NCI-H1417 (cell line): ENCODE data around the gene ALPG.
"Not testable (repeated sequence)": the region's sequence is repeated elsewhere in the genome, so short reads cannot be mapped to it uniquely, and the experiment has no call there.

Experiments used
- DNase-seq, 3 experiments: peaks; one replicate each; lab custom pipeline; 2025; lab: John Stamatoyannopoulos, UW

Gene ALPG

GRCh38 chr2:232406556-232407310 lies at the start of gene ALPG:
ALPG (plus strand) TSS chr2:232406844; CDS start chr2:232406895, 51 bp downstream.
- DNase-seq, result peak in 1 of 3 experiments; percentile 2

GRCh38 chr2:232361646-232362045 lies 45.0 kb upstream of the ALPG start:
- no peak for DNase-seq

DNA sequence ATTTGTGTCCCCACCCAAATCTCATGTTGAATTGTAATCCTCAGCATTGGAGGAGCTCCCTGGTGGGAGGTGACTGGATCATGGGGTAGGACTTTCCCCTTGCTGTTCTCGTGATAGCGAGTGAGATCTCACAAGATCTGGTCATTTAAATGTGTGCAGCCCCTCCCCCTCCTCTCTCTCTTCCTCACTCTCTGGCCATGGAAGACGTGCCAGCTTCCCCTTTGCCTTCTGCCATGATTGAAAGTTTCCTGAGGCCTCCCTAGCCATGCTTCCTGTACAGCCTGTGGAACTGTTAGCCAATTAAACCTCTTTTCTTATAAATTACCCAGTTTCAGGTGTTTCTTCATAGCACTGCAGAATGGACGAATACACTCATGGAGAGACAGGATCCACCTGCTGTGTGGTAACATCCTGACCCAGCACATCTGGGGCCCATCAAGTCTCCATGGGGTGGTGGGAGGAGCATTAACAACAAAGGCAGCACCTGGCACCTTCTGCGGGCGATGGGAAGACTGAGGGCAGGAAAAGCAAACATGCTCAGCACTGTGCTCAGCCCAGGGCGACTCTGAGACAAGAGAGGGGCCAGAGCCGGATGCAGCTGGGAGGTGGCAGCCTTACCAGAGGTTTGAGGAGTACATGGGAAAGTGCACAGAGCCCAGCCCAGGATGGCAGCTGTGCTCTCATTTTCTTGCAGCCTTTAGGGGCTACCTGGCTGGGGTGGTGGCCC lies 44.3 kb upstream of the ALPG start:
- peak in 1 of 3 experiments; percentile 42 for DNase-seq

- not testable (repeated sequence) for DNase-seq
Measured at GRCh38 chr2:232363064-232363783, 43.4 kb upstream of the ALPG start.

DNA sequence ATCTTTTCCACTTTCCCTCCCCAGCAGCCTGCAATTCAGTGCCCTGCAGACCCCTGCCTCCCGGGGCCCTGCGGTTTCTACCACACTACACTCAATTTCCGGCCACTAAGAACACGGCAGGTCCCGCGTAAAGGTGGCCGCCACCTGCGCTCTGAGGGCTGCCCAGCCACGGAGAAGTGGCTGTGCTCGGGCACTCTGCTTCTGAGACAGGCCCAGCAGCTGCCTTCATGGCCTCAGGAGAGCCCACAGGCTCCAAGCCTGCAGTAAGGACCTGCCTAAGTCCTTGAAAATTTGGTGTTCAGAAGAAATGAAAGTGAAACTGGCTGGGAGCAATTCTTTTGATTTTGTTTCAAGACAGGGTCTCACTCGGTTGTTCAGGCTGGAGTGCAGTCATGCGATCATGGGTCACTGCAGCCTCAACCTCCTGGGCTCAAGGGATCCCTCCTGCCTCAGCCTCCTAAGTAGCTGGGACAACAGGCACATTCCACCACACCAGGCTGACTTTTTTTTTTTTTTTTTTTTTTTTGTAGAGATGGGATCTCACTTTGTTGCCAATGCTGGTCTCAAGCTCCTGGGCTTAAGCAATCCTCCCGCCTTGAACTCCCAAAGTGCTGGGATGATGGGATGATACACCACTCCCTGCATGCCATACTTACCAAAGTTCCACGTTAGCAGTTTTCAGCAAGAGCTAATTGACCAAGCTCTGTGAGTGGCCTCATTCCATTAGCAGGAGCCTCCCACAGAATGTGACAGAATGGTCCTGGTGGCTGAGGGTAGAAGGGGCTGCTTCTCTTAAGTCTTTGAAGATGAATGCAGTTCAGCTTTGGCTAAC lies 42.6 kb upstream of the ALPG start:
- DNase-seq, result no peak

DNA sequence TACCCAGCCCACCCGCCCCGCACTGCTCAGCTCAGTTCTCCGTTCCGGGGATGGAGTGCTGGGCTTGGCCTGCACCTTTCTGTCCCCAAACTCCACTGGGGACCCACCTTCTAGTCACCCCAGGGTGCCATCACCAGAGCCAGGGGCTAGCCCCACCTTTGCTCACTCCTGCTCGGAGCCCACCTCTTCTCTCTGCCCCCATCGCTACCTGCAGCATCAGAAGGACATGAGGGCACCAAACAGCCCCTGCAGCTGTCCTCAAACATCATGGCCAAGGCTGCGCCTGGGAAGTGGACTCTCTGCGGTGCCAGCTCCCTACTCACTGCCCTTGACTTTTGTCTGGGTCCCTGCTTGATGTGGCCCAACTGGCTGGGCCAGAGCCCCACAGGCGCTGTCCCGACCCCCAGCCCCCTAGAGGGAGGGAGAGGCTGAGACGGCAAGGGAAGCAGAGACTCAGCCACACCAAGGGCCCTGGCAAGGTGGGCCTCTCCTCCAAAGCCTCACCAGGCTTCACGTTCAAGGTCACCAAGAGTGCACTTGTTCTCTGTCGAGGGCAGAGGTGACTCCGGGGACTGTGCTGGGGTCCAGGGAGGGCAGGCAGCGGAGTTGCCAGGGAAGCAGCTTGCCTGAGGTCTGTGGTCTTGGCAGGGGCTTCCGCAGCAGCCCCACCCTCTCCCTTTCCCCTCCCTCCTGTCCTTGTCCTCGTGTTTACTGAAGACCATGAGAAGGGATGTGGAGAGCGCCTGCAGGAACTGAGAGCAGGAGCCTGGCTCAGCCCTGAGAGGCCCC lies 41.6 kb upstream of the ALPG start:
- not testable (repeated sequence) for DNase-seq

DNA sequence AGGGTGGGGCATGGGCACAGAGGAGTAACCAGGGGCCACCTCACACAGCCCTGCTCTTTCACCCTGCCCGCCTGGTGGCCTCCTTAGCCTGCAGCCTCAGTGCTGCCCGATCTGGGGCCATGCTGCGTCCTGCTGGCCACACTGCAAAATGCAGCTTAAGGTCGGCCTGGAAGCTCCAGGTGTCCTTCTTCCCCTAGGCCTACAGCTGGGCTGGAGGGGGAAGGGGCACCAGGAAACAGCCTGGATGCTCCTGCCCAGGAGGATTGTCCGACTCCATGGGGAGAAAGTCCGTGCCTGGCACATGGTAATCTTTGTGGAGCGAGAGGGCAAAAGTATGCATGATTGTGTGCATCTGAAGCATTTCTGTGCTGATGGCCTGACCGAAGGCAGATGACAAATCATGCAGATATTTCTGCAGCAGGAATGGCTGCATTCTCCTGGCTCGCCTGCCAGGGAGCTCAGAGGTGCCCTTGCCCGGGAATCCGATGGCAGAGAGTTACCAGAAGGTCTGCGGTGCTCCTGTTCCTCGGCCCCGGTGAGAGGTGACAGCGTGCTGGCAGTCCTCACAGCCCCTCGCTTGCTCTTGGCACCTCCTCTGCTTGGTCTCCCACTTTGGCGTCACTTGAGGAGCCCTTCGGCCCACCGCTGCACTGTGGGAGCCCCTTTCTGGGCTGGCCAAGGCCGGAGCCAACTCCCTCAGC lies 40.9 kb upstream of the ALPG start:
- peak in 1 of 3 experiments; percentile 21 for DNase-seq

GRCh38 chr2:232366461-232366860 lies 40.2 kb upstream of the ALPG start:
- not testable (repeated sequence) for DNase-seq

DNA sequence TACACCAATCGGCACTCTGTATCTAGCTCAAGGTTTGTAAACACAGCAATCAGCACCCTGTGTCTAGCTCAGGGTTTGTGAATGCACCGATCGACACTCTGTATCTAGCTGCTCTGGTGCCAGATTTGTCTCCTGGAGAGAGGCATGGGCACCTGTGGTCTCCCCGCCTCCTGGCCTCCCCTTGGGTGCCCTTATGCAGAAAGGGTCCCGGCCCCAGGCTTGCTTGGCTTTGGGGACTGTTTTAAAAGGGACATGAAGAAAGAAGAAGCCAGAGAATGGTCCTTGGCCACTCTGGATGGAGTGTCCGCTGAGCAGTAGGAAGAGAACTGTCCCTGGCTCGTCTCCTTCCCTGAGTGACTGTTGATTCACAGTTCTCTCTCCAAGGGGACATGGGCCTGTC lies 39.6 kb upstream of the ALPG start:
- DNase-seq, result no peak

DNA sequence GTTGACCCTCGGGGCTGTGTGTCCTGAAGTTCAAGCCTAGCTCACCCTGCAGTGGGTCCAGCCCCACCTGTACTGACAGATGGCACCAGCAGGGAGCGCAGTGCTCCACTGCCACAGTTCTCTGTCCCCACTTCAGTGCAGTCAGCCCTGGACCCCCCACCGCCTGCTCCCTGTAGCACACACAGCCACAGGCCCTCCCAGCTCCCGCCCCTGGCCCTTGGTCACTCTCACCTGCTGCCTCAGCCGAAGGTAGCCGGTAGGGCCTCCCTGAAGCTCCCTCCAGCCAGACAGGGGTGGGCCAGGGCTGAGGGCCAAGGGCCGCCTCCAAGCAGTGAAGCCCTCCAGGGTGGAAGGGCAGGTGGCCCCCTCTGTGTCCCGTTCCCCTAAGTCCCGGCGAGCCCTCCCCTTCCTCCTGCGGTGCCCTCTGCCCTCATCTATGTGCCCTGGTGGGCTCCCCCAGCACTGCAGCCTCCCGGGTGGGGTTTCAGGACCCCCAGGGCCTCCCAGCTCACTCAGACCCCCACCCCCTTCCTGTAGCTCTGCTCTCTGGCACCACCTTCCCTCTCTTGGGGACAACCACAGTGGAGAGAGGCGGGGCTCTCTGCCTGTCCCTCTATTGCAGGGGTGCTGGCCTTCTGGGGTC lies 38.9 kb upstream of the ALPG start:
- DNase-seq, result peak in 1 of 3 experiments; percentile 10

- no peak for DNase-seq
Measured at GRCh38 chr2:232368311-232368731, 38.3 kb upstream of the ALPG start.

DNA sequence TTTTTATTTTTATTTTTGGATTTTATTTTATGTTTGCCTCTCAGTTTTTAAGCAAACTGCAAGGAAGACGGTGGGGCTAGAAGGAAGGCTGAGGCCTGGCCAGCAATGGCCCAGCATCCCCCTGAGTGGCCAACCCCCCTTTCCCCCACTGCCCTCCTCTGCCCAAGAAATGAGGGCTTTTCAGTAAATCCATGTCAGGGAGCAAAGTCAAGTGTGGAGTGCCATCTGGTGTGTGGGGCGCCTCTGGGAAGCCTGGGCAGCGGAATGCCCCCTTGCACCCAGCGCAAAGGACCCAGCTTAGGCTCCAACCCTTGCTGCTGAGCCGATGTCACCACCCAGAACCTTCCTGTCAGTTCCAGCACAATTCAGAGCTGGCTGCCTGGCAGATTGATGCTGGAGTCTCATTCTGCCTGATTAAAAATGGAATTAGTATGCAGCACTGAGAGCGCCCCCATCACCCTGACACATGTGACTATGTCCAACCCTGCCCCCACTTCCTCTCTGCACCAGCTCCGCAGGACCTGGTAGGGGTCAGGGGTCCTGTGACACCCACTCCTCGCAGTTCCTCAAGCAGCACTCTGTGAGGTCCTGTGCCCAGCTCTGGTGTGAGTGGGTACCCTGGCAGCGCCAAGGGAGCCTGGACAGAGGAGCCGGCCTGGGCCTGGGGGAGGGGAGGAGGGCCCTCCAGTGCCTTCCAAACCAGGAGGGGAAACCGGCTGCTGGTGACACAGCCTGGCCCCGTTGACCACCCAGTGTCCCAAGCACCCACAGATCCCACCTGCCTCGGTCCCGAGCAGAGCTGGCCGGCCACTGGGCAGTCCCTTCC lies 37.3 kb upstream of the ALPG start:
- no peak for DNase-seq

DNA sequence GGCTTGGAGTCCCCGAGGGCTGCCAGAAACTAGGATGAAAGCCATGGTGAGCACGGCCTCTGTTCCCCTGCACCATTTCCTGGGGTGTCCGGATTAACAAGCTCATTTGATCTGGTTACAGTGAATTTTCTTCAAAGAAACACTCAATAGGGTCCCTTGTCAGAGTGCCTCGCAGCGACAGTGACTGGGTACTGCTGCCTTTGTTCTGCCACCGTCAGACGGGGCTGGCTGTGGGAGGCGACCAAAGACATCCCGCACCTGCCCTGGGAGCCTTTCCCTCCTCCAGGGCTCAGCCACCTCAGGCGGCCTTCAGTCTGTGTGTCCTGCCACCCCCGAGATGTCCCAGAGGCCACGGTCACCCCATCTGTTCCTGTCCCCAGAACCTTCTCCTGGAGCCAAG lies 36.6 kb upstream of the ALPG start:
- not testable (repeated sequence) for DNase-seq

GRCh38 chr2:232372231-232373208 lies 34.1 kb upstream of the ALPG start:
- no peak for DNase-seq

DNA sequence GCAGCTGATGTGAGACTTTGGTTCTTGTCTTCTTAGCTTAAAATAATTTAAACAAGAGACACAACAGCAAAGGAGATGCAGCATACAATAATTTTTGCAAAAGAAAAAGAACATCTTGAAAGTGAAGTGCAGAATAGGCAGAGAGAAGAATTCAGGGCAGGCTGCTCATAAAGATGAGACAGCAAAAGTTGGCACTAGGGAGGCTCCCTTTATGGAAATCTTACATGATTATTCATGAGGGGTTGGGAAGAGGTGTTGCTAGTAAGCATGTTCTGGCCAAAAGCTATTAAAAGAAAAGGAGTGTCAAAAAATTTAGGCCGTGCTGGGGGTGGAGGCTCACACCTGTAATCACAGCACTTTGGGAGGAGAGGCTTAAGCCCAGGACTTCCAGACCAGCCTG lies 32.3 kb upstream of the ALPG start:
- DNase-seq, result no peak

GRCh38 chr2:232375164-232375563 lies 31.5 kb upstream of the ALPG start:
- DNase-seq, result no peak

DNA sequence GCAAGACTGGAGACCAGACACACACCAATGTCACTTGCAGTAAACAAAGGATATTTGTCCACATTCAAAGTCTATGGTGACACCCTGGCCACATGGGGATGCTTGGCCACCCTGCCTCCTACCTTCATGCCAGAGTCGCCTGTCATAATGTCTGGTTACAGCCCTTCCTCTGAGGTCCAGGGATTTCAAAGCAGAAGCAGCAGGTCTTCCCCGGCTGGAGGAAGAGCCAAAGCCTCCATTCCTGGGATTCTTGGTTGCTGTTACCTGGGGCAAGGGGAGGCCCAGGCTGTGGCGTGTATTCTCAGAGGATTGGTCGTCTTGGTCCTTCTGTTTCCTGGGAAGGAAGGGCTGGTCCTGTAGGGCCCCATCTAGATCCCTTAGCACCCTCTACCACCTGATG lies 30.4 kb upstream of the ALPG start:
- DNase-seq, result no peak

GRCh38 chr2:232376713-232377112 lies 29.9 kb upstream of the ALPG start:
- no peak for DNase-seq
